H9 (cell line): ENCODE results near the gene GGA3. TPM values are rescaled to one million over a fixed set of nuclear protein-coding genes. Genes with fewer than 3 reads are reported as not detected.

Experiments used
- DNase-seq: peaks from one replicate; pipeline ENCODE4 v3.0.0-alpha.2; 2017
- H2AFZ ChIP-seq: one replicate; pipeline ENCODE4 v1.6.1; 2013; ENCODE audit warnings: mild to moderate bottlenecking, low read length, control low read depth, moderate library complexity
- H2AK5ac ChIP-seq: 2 replicates; pipeline ENCODE4 v1.6.1; 2013; ENCODE audit warnings: low read length, control low read depth, mixed read lengths; ENCODE audit not compliant: insufficient read length
- H2BK120ac ChIP-seq: one replicate; pipeline ENCODE4 v1.6.1; 2013; ENCODE audit warnings: low read depth, mild to moderate bottlenecking, low read length, control low read depth, inconsistent platforms; ENCODE audit not compliant: poor library complexity, severe bottlenecking
- H2BK12ac ChIP-seq: 2 replicates; pipeline ENCODE4 v1.6.1; 2013; ENCODE audit warnings: low read length, control low read depth, mixed read lengths, low read depth; ENCODE audit not compliant: insufficient read length
- H2BK15ac ChIP-seq: 2 replicates; pipeline ENCODE4 v1.6.1; 2013; ENCODE audit warnings: low read depth, low read length, control low read depth
- H2BK20ac ChIP-seq: one replicate; pipeline ENCODE4 v1.6.1; 2013; ENCODE audit warnings: low read depth, mild to moderate bottlenecking, low read length, control low read depth, inconsistent platforms; ENCODE audit not compliant: poor library complexity, severe bottlenecking
- H2BK5ac ChIP-seq: 2 replicates; pipeline ENCODE4 v1.6.1; 2013; ENCODE audit warnings: low read length, control low read depth, mixed read lengths; ENCODE audit not compliant: insufficient read length
- H3K14ac ChIP-seq: 2 replicates; pipeline ENCODE4 v1.6.1; 2013; ENCODE audit warnings: low read length, control low read depth; ENCODE audit not compliant: insufficient read depth
- H3K18ac ChIP-seq: 2 replicates; pipeline ENCODE4 v1.6.1; 2013; ENCODE audit warnings: low read depth, mild to moderate bottlenecking, mixed read lengths, low read length, control low read depth; ENCODE audit not compliant: insufficient read length
- H3K23ac ChIP-seq: 2 replicates; pipeline ENCODE4 v1.6.1; 2013; ENCODE audit warnings: low read length, control low read depth, mixed read lengths, low read depth; ENCODE audit not compliant: insufficient read length
- H3K23me2 ChIP-seq: 2 replicates; pipeline ENCODE4 v1.6.1; 2013; ENCODE audit warnings: low read depth, mild to moderate bottlenecking, mixed read lengths, low read length, control low read depth; ENCODE audit not compliant: insufficient read length, poor library complexity, severe bottlenecking
- H3K27ac ChIP-seq: 2 replicates; pipeline ENCODE4 v1.5.1; 2013; ENCODE audit warnings: low read length, control low read depth, mixed read lengths, low read depth; ENCODE audit not compliant: insufficient read length
- H3K27me3 ChIP-seq: 2 replicates; pipeline ENCODE4 v1.6.1; 2013; ENCODE audit warnings: low read length, control low read depth, inconsistent platforms; ENCODE audit not compliant: insufficient read depth
- H3K4ac ChIP-seq: 2 replicates; pipeline ENCODE4 v1.6.1; 2013; ENCODE audit warnings: low read depth, mild to moderate bottlenecking, control low read depth, inconsistent platforms, low read length, moderate library complexity
- H3K4me1 ChIP-seq: 2 replicates; pipeline ENCODE4 v1.6.1; 2013; ENCODE audit warnings: low read length, control low read depth, inconsistent platforms; ENCODE audit not compliant: insufficient read depth
- H3K4me2 ChIP-seq: 2 replicates; pipeline ENCODE4 v1.6.1; 2013; ENCODE audit warnings: low read length, control low read depth, mixed read lengths; ENCODE audit not compliant: insufficient read length, insufficient read depth
- H3K56ac ChIP-seq: 2 replicates; pipeline ENCODE4 v1.6.1; 2013; ENCODE audit warnings: low read depth, mild to moderate bottlenecking, mixed read lengths, low read length, control low read depth; ENCODE audit not compliant: insufficient read length
- H3K79me1 ChIP-seq: 2 replicates; pipeline ENCODE4 v1.6.1; 2013; ENCODE audit warnings: low read depth, mild to moderate bottlenecking, moderate library complexity, low read length, control low read depth, inconsistent platforms; ENCODE audit not compliant: insufficient read depth, poor library complexity, severe bottlenecking
- H3K79me2 ChIP-seq: 2 replicates; pipeline ENCODE4 v1.6.1; 2013; ENCODE audit warnings: low read length, control low read depth, inconsistent platforms; ENCODE audit not compliant: insufficient read depth
- H3K9ac ChIP-seq: 2 replicates; pipeline ENCODE4 v1.6.1; 2013; ENCODE audit warnings: low read length, control low read depth, mixed read lengths; ENCODE audit not compliant: insufficient read length; ENCODE audit errors: extremely low read depth
- H3K9me3 ChIP-seq: one replicate; pipeline ENCODE4 v1.6.1; 2013; ENCODE audit warnings: low read depth, low read length, inconsistent platforms; ENCODE audit not compliant: control insufficient read depth
- H3T11ph ChIP-seq: one replicate; pipeline ENCODE4 v1.6.1; 2013; ENCODE audit warnings: mild to moderate bottlenecking, low read length, control low read depth, inconsistent platforms
- H4K20me1 ChIP-seq: one replicate; pipeline ENCODE4 v1.6.1; 2013; ENCODE audit not compliant: control insufficient read depth, insufficient read length, insufficient read depth
- H4K5ac ChIP-seq: 2 replicates; pipeline ENCODE4 v1.6.1; 2013; ENCODE audit warnings: low read depth, mild to moderate bottlenecking, mixed read lengths, low read length, control low read depth; ENCODE audit not compliant: insufficient read length
- H4K8ac ChIP-seq: replicated peaks from 2 replicates; pipeline ENCODE4 v1.6.1; 2013; ENCODE audit warnings: low read length, control low read depth, mixed read lengths, low read depth; ENCODE audit not compliant: insufficient read length
- H4K91ac ChIP-seq: 2 replicates; pipeline ENCODE4 v1.6.1; 2013; ENCODE audit warnings: low read depth, mild to moderate bottlenecking, moderate library complexity, mixed read lengths, low read length, control low read depth; ENCODE audit not compliant: insufficient read length
- H3K27ac Mint-ChIP-seq, 3 experiments: 2 replicates in 2 of 3; 3 replicates in 1 of 3; pipeline ENCODE4 v1.8.0; 2020 to 2021; ENCODE audit warnings: mixed read lengths in 3 of 3, mild to moderate bottlenecking in 1 of 3, moderate library complexity in 1 of 3
- H3K27me3 Mint-ChIP-seq: 2 replicates; pipeline ENCODE4 v1.8.0; 2021; ENCODE audit warnings: low read depth, mild to moderate bottlenecking, moderate library complexity, mixed read lengths
- H3K36me3 Mint-ChIP-seq, 3 experiments: 2 replicates in 2 of 3; 3 replicates in 1 of 3; pipeline ENCODE4 v1.8.0; 2020 to 2021; ENCODE audit warnings: low read depth in 3 of 3, mixed read lengths in 3 of 3; ENCODE audit not compliant: insufficient read depth in 1 of 3
- H3K4me1 Mint-ChIP-seq, 2 experiments: 2 replicates each; pipeline ENCODE4 v1.8.0; 2020; ENCODE audit warnings: mixed read lengths in 2 of 2
- H3K4me3 Mint-ChIP-seq, 2 experiments: 2 replicates in 1 of 2; 3 replicates in 1 of 2; pipeline ENCODE4 v1.8.0; 2020 to 2021; ENCODE audit warnings: mild to moderate bottlenecking in 2 of 2, mixed read lengths in 2 of 2, moderate library complexity in 1 of 2
- H3K9me3 Mint-ChIP-seq, 2 experiments: 2 replicates in 1 of 2; 3 replicates in 1 of 2; pipeline ENCODE4 v1.8.0; 2020; ENCODE audit warnings: mild to moderate bottlenecking in 2 of 2, mixed read lengths in 2 of 2, moderate library complexity in 1 of 2
- WGBS: extraction: QIAGEN DNeasy Blood & Tissue Kit; methylation state at CpG from one replicate; pipeline ENCODE4 v1.1.7; 2013; ENCODE audit warnings: missing lambda C conversion rate, low lambda C conversion rate, mixed read lengths; ENCODE audit not compliant: insufficient read length; ENCODE audit errors: extremely low coverage; 5-methylcytosine and 5-hydroxymethylcytosine counted together
- total RNA-seq: library from RNA; stranded (reverse); gene quantifications from 2 replicates; pipeline ENCODE4 v1.2.1, GENCODE V29; 2021
- TF ChIP-seq, protein P1 (sequence below): fragments of 200-600 bp; sonication (generic); conservative IDR thresholded peaks from 3 replicates; pipeline ENCODE4 v1.8.0; 2021; ENCODE audit warnings: antibody characterized with exemption, mild to moderate bottlenecking

GGA3 gene
- total RNA-seq, 1 experiment from 2014 or later: 50.3 TPM

DNA sequence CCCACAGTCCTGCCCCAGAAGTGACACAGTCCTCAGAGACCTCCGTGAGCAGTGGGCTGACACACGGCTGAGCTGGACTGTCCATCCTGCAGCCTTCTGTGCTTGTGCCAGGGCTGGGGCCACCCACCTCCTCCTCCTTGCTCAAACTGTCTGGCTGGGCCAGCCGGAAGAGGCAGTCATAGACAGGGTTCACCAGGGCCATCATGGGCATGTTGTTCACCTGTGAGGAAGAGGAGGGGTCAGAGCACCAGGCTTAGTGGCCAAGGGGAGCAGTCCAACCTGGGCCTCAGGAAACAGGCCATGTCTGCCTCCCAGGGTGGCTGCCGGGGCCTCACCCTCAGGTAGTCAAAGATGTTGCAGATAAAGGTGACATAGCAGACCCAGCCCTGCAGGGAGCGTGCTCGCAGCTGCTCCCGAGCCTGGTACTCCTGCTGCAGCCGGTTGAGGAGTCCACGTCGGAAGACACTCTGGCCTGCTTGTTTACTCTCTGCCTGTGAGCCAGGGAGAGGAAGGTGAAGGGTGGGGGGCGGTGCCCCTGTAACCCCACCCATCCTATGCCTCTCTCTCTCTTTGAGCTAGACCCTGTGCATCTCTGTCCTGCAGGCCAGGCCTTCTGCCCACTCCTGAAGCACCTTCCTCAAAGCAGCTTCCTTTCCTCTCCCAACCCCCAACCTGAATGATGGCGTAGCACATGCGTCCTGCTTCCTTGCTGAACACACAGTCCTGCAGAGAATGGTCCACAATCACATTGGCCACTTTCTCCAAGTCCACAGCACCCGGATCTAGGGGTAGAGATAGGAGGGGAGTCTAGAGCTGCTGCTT, 6.2 kb upstream of the GGA3 start:
- no peaks in the 10 kb centered on the region for H3K9me3 Mint-ChIP-seq
- H3K23ac ChIP-seq: no peak overlapping the region
- H2BK5ac ChIP-seq: no peak overlapping the region
- H3K9me3 ChIP-seq: no peaks in the 10 kb centered on the region
- peaks cover 22% of the 10 kb centered on the region for H3K23me2 ChIP-seq
- peaks cover 19 to 26% of the 10 kb centered on the region in 2 experiments for H3K4me1 Mint-ChIP-seq
- no peaks in the 10 kb centered on the region; the same call in 1 of the 2 replicates for H3K27me3 Mint-ChIP-seq
- WGBS: no CpG with 5 or more reads among the region's 14 CpGs
- H4K5ac ChIP-seq: no peak overlapping the region
- no peak overlapping the region for H3K56ac ChIP-seq
- H2AFZ ChIP-seq: no peak overlapping the region
- no peak overlapping the region for H3K4me2 ChIP-seq
- 0 out of 2 replicates have a peak, but pooled peaks cover 2% of the 10 kb centered on the region for H3K4me1 ChIP-seq
- no peaks in the 10 kb centered on the region for H4K20me1 ChIP-seq
- H3K4ac ChIP-seq: no peak overlapping the region
- H3K79me1 ChIP-seq: no peaks in the 10 kb centered on the region
- no peak overlapping the region for H3K18ac ChIP-seq
- no peaks in the 10 kb centered on the region for H3K79me2 ChIP-seq
- H3K27ac Mint-ChIP-seq: peak overlapping the region; percentile 56 to 92 (median 75)
- H2BK120ac ChIP-seq: no peak overlapping the region
- peak overlapping the region in 1 of 2 experiments; percentile 13; a peak in 1 of 5 replicates for H3K4me3 Mint-ChIP-seq
- H2BK20ac ChIP-seq: no peak overlapping the region
- peak overlapping the region; percentile 0 for H3K9ac ChIP-seq
- H2AK5ac ChIP-seq: no peak overlapping the region
- TF ChIP-seq, protein P1, sequence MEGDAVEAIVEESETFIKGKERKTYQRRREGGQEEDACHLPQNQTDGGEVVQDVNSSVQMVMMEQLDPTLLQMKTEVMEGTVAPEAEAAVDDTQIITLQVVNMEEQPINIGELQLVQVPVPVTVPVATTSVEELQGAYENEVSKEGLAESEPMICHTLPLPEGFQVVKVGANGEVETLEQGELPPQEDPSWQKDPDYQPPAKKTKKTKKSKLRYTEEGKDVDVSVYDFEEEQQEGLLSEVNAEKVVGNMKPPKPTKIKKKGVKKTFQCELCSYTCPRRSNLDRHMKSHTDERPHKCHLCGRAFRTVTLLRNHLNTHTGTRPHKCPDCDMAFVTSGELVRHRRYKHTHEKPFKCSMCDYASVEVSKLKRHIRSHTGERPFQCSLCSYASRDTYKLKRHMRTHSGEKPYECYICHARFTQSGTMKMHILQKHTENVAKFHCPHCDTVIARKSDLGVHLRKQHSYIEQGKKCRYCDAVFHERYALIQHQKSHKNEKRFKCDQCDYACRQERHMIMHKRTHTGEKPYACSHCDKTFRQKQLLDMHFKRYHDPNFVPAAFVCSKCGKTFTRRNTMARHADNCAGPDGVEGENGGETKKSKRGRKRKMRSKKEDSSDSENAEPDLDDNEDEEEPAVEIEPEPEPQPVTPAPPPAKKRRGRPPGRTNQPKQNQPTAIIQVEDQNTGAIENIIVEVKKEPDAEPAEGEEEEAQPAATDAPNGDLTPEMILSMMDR: peak; percentile 64
- H4K8ac ChIP-seq: no peak overlapping the region
- peak; percentile 93 for DNase-seq
- no peak overlapping the region for H2BK15ac ChIP-seq
- H3K27me3 ChIP-seq: no peaks in the 10 kb centered on the region
- H4K91ac ChIP-seq: no peak overlapping the region
- no peak overlapping the region for H3K27ac ChIP-seq
- H3K14ac ChIP-seq: no peak overlapping the region
- no peak overlapping the region for H3T11ph ChIP-seq
- peaks cover 8 to 48% (median 43%) of the 10 kb centered on the region in 3 experiments; a peak in 6 of 7 replicates for H3K36me3 Mint-ChIP-seq
- H2BK12ac ChIP-seq: no peak overlapping the region
